ENCODE results near the gene AEBP1.

DNA sequence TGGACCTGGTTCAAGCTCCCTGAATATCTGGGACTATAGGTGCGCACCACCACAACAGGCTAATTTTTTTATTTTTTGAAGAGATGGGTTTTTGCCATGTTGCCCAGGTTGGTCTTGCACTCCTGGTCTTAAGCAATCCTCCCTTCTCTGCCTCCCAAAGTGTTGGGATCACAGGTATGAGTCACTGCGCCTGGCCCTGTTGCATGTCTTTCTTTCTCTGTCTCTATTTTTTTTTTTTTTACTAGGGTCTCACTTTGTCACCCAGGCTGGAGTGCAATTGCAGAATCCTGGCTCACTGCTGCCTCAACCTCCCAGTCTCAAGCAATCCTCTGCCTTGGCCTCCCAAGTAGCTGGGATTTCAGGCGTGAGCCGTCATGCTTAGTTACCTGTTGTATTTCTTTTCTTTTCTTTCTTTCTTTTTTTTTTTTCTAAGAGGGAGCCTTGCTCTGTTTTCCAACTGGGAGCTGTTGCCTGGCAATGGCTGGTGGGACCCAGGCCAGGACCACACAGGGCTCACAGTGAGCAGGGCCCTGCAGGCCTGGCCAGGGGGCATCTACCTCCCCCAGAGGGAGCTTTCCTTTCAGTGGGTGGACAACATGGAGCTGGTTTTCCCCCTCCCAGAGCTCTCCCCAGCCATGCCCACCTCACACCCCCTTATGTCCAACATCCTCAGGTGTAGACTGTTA, 30.9 kb downstream of the AEBP1 start:
- TF ChIP-seq, protein P1, sequence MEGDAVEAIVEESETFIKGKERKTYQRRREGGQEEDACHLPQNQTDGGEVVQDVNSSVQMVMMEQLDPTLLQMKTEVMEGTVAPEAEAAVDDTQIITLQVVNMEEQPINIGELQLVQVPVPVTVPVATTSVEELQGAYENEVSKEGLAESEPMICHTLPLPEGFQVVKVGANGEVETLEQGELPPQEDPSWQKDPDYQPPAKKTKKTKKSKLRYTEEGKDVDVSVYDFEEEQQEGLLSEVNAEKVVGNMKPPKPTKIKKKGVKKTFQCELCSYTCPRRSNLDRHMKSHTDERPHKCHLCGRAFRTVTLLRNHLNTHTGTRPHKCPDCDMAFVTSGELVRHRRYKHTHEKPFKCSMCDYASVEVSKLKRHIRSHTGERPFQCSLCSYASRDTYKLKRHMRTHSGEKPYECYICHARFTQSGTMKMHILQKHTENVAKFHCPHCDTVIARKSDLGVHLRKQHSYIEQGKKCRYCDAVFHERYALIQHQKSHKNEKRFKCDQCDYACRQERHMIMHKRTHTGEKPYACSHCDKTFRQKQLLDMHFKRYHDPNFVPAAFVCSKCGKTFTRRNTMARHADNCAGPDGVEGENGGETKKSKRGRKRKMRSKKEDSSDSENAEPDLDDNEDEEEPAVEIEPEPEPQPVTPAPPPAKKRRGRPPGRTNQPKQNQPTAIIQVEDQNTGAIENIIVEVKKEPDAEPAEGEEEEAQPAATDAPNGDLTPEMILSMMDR (IDR thresholded peaks at IDR 0.05; ENCODE audit: insufficient read depth, low read depth, low read length): no peak
- TF ChIP-seq EZH2 (IDR thresholded peaks at IDR 0.05; ENCODE audit: insufficient read depth, low read length): no peak

Data from astrocyte (in vitro differentiated cells and primary cell).